Trophoblast cell (in vitro differentiated cells and primary cell): ENCODE data around the gene N4BP2.
"Not testable (repeated sequence)": the region's sequence is repeated elsewhere in the genome, so short reads cannot be mapped to it uniquely, and the experiment has no call there.

ENCODE experiments used
- DNase-seq, 2 donors: peaks; one replicate each; pipeline ENCODE4 v3.0.0-alpha.2; 2016
- H2AFZ ChIP-seq: 2 replicates; pipeline ENCODE4 v1.6.1; 2013; ENCODE audit warnings: low read length, moderate library complexity, mild to moderate bottlenecking; ENCODE audit not compliant: insufficient read depth, poor library complexity
- H2AK5ac ChIP-seq: 2 replicates; pipeline ENCODE4 v1.6.1; 2013; ENCODE audit warnings: mild to moderate bottlenecking, low read length
- H2BK120ac ChIP-seq: 2 replicates; pipeline ENCODE4 v1.6.1; 2013; ENCODE audit warnings: low read length, mild to moderate bottlenecking, moderate library complexity; ENCODE audit not compliant: insufficient read depth, poor library complexity
- H2BK12ac ChIP-seq: 2 replicates; pipeline ENCODE4 v1.6.1; 2013; ENCODE audit warnings: mild to moderate bottlenecking, low read length, moderate library complexity
- H2BK5ac ChIP-seq: 2 replicates; pipeline ENCODE4 v1.6.1; 2013; ENCODE audit warnings: low read length, low read depth, moderate library complexity, mild to moderate bottlenecking; ENCODE audit not compliant: poor library complexity
- H3K14ac ChIP-seq: 2 replicates; pipeline ENCODE4 v1.6.1; 2013; ENCODE audit warnings: mild to moderate bottlenecking, low read length
- H3K18ac ChIP-seq: 2 replicates; pipeline ENCODE4 v1.6.1; 2013; ENCODE audit warnings: mild to moderate bottlenecking, low read length
- H3K23ac ChIP-seq: 2 replicates; pipeline ENCODE4 v1.6.1; 2013; ENCODE audit warnings: low read length
- H3K27ac ChIP-seq: 2 replicates; pipeline ENCODE4 v1.5.1; 2013; ENCODE audit warnings: low read depth, mild to moderate bottlenecking, inconsistent platforms, low read length, moderate library complexity
- H3K27me3 ChIP-seq: 2 replicates; pipeline ENCODE4 v1.6.1; 2013; ENCODE audit warnings: inconsistent platforms, mild to moderate bottlenecking, low read length, moderate library complexity; ENCODE audit not compliant: insufficient read depth
- H3K36me3 ChIP-seq, 2 experiments: 1 replicate in 1 of 2; 2 replicates in 1 of 2; pipeline ENCODE4 v1.6.1; 2013; ENCODE audit warnings: low read length in 2 of 2, mild to moderate bottlenecking in 2 of 2, moderate library complexity in 1 of 2; ENCODE audit not compliant: insufficient read depth in 2 of 2, control insufficient read depth in 1 of 2
- H3K4ac ChIP-seq: 2 replicates; pipeline ENCODE4 v1.6.1; 2013; ENCODE audit warnings: low read depth, mild to moderate bottlenecking, low read length, moderate library complexity
- H3K4me1 ChIP-seq, 2 experiments: 1 replicate in 1 of 2; 2 replicates in 1 of 2; pipeline ENCODE4 v1.6.1; 2013; ENCODE audit warnings: low read length in 2 of 2, mild to moderate bottlenecking in 2 of 2, moderate library complexity in 1 of 2; ENCODE audit not compliant: insufficient read depth in 2 of 2, control insufficient read depth in 1 of 2
- H3K4me2 ChIP-seq: 2 replicates; pipeline ENCODE4 v1.6.1; 2013; ENCODE audit warnings: inconsistent platforms, mild to moderate bottlenecking, low read length, moderate library complexity
- H3K4me3 ChIP-seq: 2 replicates; pipeline ENCODE4 v1.5.1; 2013; ENCODE audit warnings: mild to moderate bottlenecking, low read depth, low read length, inconsistent platforms
- H3K79me1 ChIP-seq: one replicate; pipeline ENCODE4 v1.6.1; 2013; ENCODE audit warnings: low read length
- H3K79me2 ChIP-seq: 2 replicates; pipeline ENCODE4 v1.6.1; 2013; ENCODE audit warnings: low read length, mild to moderate bottlenecking; ENCODE audit not compliant: control insufficient read depth, insufficient read depth, poor library complexity
- H3K9ac ChIP-seq: 2 replicates; pipeline ENCODE4 v1.6.1; 2013; ENCODE audit warnings: mild to moderate bottlenecking, low read length
- H3K9me3 ChIP-seq: 2 replicates; pipeline ENCODE4 v1.6.1; 2013; ENCODE audit warnings: low read depth, mild to moderate bottlenecking, control low read depth, inconsistent platforms, low read length; ENCODE audit not compliant: insufficient read depth
- H4K12ac ChIP-seq: 2 replicates; pipeline ENCODE4 v1.6.1; 2013; ENCODE audit warnings: low read depth, mild to moderate bottlenecking, low read length, moderate library complexity
- H4K8ac ChIP-seq: 2 replicates; pipeline ENCODE4 v1.6.1; 2013; ENCODE audit warnings: low read depth, mild to moderate bottlenecking, low read length, moderate library complexity
- H4K91ac ChIP-seq: one replicate; pipeline ENCODE4 v1.6.1; 2013; ENCODE audit warnings: low read depth, mild to moderate bottlenecking, low read length, moderate library complexity
- WGBS: extraction: QIAGEN DNeasy Blood & Tissue Kit; methylation state at CpG from one replicate; pipeline ENCODE4 v1.1.7; 2013; ENCODE audit warnings: missing lambda C conversion rate; ENCODE audit not compliant: insufficient read length, insufficient coverage; ENCODE audit errors: extremely low coverage; 5-methylcytosine and 5-hydroxymethylcytosine counted together

N4BP2 gene

DNA sequence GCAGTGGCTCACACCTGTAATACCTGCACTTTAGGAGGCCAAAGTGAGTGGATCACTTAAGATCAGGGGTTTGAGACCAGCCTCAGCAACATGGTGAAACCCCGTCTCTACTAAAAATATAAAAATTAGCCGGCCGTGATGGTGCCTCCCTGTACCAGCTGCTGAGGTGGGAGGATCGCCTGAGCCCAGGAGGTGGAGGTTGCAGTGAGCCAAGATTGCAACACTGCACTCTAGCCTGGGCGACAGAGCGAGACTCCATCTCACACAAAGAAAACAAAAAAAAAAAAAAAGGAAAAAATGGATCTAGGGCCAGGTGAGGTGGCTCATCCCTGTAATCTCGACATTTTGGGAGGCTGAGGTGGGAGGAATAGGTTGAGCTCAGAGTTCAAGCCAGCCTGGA, 32.6 kb upstream of the N4BP2 start:
- H4K8ac ChIP-seq: not testable (repeated sequence)
- WGBS: no CpG with 5 or more reads among the region's 7 CpGs

DNA sequence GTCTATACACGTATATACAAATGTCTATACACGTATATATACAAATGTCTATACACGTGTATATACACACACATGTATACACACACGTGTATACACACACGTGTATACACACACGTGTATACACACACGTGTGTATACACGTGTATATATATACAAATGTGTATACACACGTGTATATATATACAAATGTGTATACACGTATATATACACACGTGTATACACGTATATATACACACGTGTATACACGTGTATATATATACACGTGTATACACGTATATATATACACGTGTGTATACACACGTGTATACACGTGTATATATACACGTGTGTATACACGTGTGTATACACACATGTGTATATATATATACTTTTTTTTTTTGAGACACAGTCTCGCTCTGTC, 23.9 kb upstream of the N4BP2 start:
- Histone ChIP-seq H3K9ac (no peak overlapping the region), H2BK120ac (no peak overlapping the region), H3K4me1 (no peaks in the 10 kb centered on the region), H2BK5ac (no peak overlapping the region), H3K14ac (no peak overlapping the region), H3K4me3 (no peak overlapping the region), H3K27me3 (no peaks in the 10 kb centered on the region), H3K79me1 (no peaks in the 10 kb centered on the region), H3K23ac (no peak overlapping the region), H3K79me2 (no peaks in the 10 kb centered on the region), H3K4me2 (no peak overlapping the region), H4K91ac (no peak overlapping the region), H2AK5ac (no peak overlapping the region), H2AFZ (no peak overlapping the region), H3K18ac (no peak overlapping the region), H2BK12ac (no peak overlapping the region), H4K8ac (no peak overlapping the region), H3K4ac (no peak overlapping the region), H3K36me3 (no peaks in the 10 kb centered on the region), H4K12ac (no peak overlapping the region), H3K27ac (no peak overlapping the region), H3K9me3 (no peaks in the 10 kb centered on the region)
- no CpG with 5 or more reads among the region's 22 CpGs for WGBS
- no peak for DNase-seq

More for the DNA sequence above, 32.6 kb upstream of the N4BP2 start:
- DNase-seq, H2BK120ac ChIP-seq, H3K14ac ChIP-seq, H3K9me3 ChIP-seq, H2BK5ac ChIP-seq, H4K91ac ChIP-seq, H3K4me1 ChIP-seq, H3K27ac ChIP-seq, H3K9ac ChIP-seq, H2AK5ac ChIP-seq, H3K18ac ChIP-seq, H3K27me3 ChIP-seq, H2AFZ ChIP-seq, H3K4me2 ChIP-seq, H3K36me3 ChIP-seq, H3K79me1 ChIP-seq, H3K4ac ChIP-seq, H3K79me2 ChIP-seq, H2BK12ac ChIP-seq, H4K12ac ChIP-seq, H3K23ac ChIP-seq, H3K4me3 ChIP-seq: not testable (repeated sequence)

DNA sequence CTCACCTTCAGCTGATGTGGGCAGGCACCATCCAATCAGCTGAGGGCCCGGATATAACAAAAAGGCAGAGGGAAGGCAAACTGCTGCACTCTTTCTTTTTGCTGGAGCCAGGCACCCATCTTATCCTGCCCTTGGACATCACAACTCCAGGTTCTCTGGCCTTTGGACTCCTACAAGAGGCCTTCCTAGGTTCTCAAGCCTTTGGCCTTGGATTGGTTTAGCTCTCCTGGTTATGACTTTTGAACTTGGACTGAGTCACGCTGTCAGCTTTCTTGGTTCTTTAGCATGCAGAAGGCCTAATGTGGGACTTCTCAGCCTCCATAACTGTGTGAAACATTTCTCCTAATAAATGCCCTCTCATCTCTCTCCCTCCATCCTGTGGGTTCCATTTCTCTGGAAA, 23.0 kb upstream of the N4BP2 start:
- Histone ChIP-seq H3K79me1 (no peaks in the 10 kb centered on the region), H4K91ac (no peak overlapping the region), H3K23ac (no peak overlapping the region), H4K12ac (no peak overlapping the region), H3K4me1 (no peaks in the 10 kb centered on the region), H3K27me3 (no peaks in the 10 kb centered on the region), H3K27ac (no peak overlapping the region), H3K18ac (no peak overlapping the region), H2BK5ac (no peak overlapping the region), H2AFZ (no peak overlapping the region), H3K9ac (no peak overlapping the region), H3K9me3 (no peaks in the 10 kb centered on the region), H3K4me3 (no peak overlapping the region), H3K4me2 (no peak overlapping the region), H2AK5ac (no peak overlapping the region), H3K4ac (no peak overlapping the region), H3K79me2 (no peaks in the 10 kb centered on the region), H2BK12ac (no peak overlapping the region), H4K8ac (no peak overlapping the region), H3K14ac (no peak overlapping the region), H3K36me3 (no peaks in the 10 kb centered on the region), H2BK120ac (no peak overlapping the region)
- no peak for DNase-seq
- WGBS: no CpG with 5 or more reads among the region's 2 CpGs

DNA sequence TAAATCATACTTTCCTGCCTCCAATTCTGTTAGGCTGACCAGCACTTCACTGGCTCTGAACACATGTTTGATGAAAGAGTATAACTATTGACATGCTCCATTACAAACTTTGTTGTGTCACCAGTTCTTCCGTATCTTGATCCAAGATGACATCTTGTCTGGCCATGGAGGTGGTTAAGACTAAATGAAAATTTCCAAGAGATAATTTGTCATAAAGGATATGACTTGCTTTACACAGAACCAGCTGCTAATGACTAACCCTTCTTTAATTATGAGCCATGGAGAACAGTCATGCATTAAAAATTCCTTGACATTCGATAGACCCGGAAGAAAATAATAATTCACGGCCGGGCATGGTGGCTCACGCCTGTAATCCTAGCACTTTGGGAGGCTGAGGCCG, 17.7 kb upstream of the N4BP2 start:
- no peaks in the 10 kb centered on the region for H3K27me3 ChIP-seq
- DNase-seq: no peak

More for the DNA sequence above, 17.7 kb upstream of the N4BP2 start:
- Histone ChIP-seq H2BK12ac (no peak overlapping the region), H3K27ac (no peak overlapping the region), H3K4ac (no peak overlapping the region), H3K4me1 (no peaks in the 10 kb centered on the region), H3K79me1 (no peaks in the 10 kb centered on the region), H3K9ac (no peak overlapping the region), H4K8ac (no peak overlapping the region), H4K12ac (no peak overlapping the region), H3K79me2 (no peaks in the 10 kb centered on the region), H4K91ac (no peak overlapping the region), H3K14ac (no peak overlapping the region), H3K18ac (no peak overlapping the region), H2BK120ac (no peak overlapping the region), H2AK5ac (no peak overlapping the region), H2BK5ac (no peak overlapping the region), H3K36me3 (no peaks in the 10 kb centered on the region), H3K23ac (no peak overlapping the region), H3K4me2 (no peak overlapping the region), H2AFZ (no peak overlapping the region), H3K9me3 (no peaks in the 10 kb centered on the region), H3K4me3 (no peak overlapping the region)
- no CpG with 5 or more reads among the region's 7 CpGs for WGBS
